ENCODE measurements around the gene TOMM20L. TPM values are rescaled to one million over a fixed set of nuclear protein-coding genes. Genes with fewer than 3 reads are reported as not detected.

Gene TOMM20L
- total and polyA plus RNA-seq, 8 donors: 0.25 to 0.51 (median 0.38) TPM; not detected in 5

DNA sequence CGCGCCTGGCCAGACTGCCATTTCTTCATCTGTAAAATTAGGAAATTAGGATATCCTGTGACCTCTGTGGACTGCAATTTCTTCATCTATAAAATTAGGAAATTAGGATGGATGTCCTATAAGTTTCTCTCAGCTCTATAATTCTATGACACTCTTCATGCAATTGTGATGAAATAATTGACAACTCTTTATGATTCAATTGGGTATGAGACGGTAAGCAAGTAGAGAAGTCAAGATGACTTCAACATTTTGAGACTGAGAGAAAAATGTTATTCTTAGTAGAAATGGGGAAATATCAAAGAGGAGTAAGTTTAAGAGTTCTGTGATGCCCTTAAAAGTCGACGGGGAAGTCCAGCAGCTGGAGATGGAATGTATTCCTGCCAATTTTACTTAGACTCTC is 43.7 kb downstream of the TOMM20L start:
- peaks cover 0 to 27% (median 0%) of the 10 kb centered on the region in 3 donors for H3K36me3 ChIP-seq
- intact Hi-C loops (cut with DNase I): no loop called here
- H3K27ac ChIP-seq: no peak overlapping the region
- DNase-seq (no peak), ATAC-seq (no peak), FAIRE-seq (no peak)
- H3K27me3 ChIP-seq: no peaks in the 10 kb centered on the region
- no peaks in the 10 kb centered on the region for H3K9me3 ChIP-seq
- 84 to 93% methylated on average over 5 of the region's 5 CpGs for WGBS, 2 donors
- no peaks in the 10 kb centered on the region for H3K4me1 ChIP-seq
- no peak overlapping the region for H3K4me3 ChIP-seq
- TF ChIP-seq, protein P1, sequence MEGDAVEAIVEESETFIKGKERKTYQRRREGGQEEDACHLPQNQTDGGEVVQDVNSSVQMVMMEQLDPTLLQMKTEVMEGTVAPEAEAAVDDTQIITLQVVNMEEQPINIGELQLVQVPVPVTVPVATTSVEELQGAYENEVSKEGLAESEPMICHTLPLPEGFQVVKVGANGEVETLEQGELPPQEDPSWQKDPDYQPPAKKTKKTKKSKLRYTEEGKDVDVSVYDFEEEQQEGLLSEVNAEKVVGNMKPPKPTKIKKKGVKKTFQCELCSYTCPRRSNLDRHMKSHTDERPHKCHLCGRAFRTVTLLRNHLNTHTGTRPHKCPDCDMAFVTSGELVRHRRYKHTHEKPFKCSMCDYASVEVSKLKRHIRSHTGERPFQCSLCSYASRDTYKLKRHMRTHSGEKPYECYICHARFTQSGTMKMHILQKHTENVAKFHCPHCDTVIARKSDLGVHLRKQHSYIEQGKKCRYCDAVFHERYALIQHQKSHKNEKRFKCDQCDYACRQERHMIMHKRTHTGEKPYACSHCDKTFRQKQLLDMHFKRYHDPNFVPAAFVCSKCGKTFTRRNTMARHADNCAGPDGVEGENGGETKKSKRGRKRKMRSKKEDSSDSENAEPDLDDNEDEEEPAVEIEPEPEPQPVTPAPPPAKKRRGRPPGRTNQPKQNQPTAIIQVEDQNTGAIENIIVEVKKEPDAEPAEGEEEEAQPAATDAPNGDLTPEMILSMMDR (IDR thresholded peaks at IDR 0.05): no peak

DNA sequence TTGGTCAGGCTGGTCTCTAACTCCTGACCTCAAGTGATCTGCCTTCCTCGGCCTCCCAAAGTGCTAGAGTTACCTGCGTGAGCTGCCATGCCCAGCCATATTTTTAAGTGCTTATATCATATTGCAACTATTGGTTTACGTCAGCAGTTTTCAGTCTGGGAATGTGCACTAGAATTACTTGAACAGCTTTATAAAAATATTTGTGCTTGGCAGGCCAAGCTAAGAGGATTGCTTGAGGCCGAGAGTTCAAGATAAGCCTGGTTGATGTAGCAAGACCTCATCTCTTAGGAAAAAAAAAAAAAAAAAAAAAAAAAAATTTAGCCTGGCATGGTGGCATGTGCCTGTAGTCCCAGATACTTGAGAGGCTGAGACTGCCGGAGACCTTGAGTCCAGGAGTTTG is 48.9 kb downstream of the TOMM20L start:
- no peak for DNase-seq
- TF ChIP-seq, protein P1 (IDR thresholded peaks at IDR 0.05): no peak
- Histone ChIP-seq H3K27ac (no peak overlapping the region), H3K36me3 (peaks cover 0 to 28% (median 0%) of the 10 kb centered on the region in 3 donors), H3K9me3 (no peaks in the 10 kb centered on the region), H3K27me3 (no peaks in the 10 kb centered on the region), H3K4me1 (no peaks in the 10 kb centered on the region), H3K4me3 (no peak overlapping the region)
- no peak for FAIRE-seq
- WGBS, 2 donors: 93 to 98% methylated on average over 5 of the region's 5 CpGs
- ATAC-seq: no peak
- intact Hi-C loops (cut with DNase I): no loop called here

DNA sequence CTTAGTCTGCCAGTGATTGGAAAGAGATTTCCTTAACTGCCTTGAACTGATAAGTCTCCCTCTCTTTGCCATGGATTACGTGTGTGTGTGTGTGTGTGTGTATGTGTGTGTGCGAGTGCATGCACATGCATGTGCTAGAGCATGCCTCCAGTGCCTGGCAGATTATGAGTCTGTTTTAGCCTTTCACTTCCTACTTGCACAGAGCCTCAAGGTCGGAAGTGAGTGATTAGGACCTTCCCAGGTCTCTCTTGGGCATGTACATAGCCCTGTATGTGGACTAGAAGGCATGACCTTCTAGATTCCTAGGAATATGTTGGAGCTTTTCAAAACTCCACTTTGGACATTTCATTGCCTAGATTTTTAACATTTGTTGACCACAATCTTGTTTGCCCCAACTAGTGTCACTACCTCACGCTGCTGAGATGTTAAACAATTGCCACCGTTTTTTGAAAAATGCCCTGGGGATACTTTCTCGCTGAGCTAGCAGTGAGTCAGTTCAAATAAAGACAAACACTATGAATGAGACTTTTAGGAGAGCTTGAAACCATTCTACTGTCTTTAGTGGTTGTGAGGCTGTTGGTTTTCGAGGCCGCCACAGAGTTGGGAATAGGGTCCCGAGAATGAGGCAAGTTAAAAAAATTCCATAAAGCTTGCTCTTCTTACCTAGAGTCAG is 60.0 kb downstream of the TOMM20L start:
- Histone ChIP-seq H3K36me3 (peaks cover 0 to 7% (median 0%) of the 10 kb centered on the region in 3 donors), H3K9me3 (no peaks in the 10 kb centered on the region), H3K4me3 (no peak overlapping the region), H3K4me1 (no peaks in the 10 kb centered on the region), H3K27ac (no peak overlapping the region), H3K27me3 (no peaks in the 10 kb centered on the region)
- 83 to 84% methylated on average over 9 of the region's 9 CpGs for WGBS, 2 donors
- FAIRE-seq: no peak
- DNase-seq: no peak
- intact Hi-C loops (cut with DNase I): no loop called here
- TF ChIP-seq, protein P1 (IDR thresholded peaks at IDR 0.05): no peak
- peak in 2 of 4 donors; percentile 25 to 43 for ATAC-seq

Other genes with a start within 250 kb of the TOMM20L start
- 1 to 10 TPM in 3 of 6 donors, under 1 TPM in 3; 0.32 to 2.7 (median 1.1) TPM for gene ARMH4, start 243.7 kb upstream of the TOMM20L start, total RNA-seq
- under 1 TPM; 0.11 to 0.89 TPM for gene ARMH4, start 243.7 kb upstream of the TOMM20L start, polyA plus RNA-seq
- 10 to 100 TPM; 19.7 to 31.0 (median 22.6) TPM for gene ACTR10, start 195.8 kb upstream of the TOMM20L start, total RNA-seq
- 10 to 100 TPM; 21.8 to 58.9 TPM for gene ACTR10, start 195.8 kb upstream of the TOMM20L start, polyA plus RNA-seq
- 10 to 100 TPM; 40.0 to 67.8 (median 58.4) TPM for gene PSMA3, start 151.1 kb upstream of the TOMM20L start, total RNA-seq
- 10 to 100 TPM; 66.3 to 74.7 TPM for gene PSMA3, start 151.1 kb upstream of the TOMM20L start, polyA plus RNA-seq
- gene ARID4A, start 97.4 kb upstream of the TOMM20L start, total RNA-seq: 10 to 100 TPM in 4 of 6 donors, 1 to 10 TPM in 2; 8.7 to 20.2 (median 13.5) TPM
- 1 to 10 TPM; 5.5 to 6.0 TPM for gene ARID4A, start 97.4 kb upstream of the TOMM20L start, polyA plus RNA-seq
- gene TIMM9, start 31.6 kb downstream of the TOMM20L start, total RNA-seq: 10 to 100 TPM; 24.1 to 43.4 (median 32.2) TPM
- gene TIMM9, start 31.6 kb downstream of the TOMM20L start, polyA plus RNA-seq: 10 to 100 TPM; 36.5 to 58.7 TPM
- 10 to 100 TPM in 1 of 6 donors, 1 to 10 TPM in 5; 4.2 to 12.4 (median 5.8) TPM for gene KIAA0586, start 31.8 kb downstream of the TOMM20L start, total RNA-seq
- 1 to 10 TPM; 3.9 to 4.3 TPM for gene KIAA0586, start 31.8 kb downstream of the TOMM20L start, polyA plus RNA-seq
- 1 to 10 TPM in 3 of 6 donors, under 1 TPM in 3; 0.69 to 7.5 (median 1.2) TPM for gene DACT1, start 242.0 kb downstream of the TOMM20L start, total RNA-seq
- gene DACT1, start 242.0 kb downstream of the TOMM20L start, polyA plus RNA-seq: 1 to 10 TPM in 1 of 2 donors, under 1 TPM in 1; 0.80 to 1.3 TPM

Measured in pancreas (tissue), 10 donors.